PC-3 (cell line): ENCODE data around the gene HMGXB3. TPM values are rescaled to one million over a fixed set of nuclear protein-coding genes. Genes with fewer than 3 reads are reported as not detected.

ENCODE experiments used
- ATAC-seq: fragments of 200-7000 bp; cut with Tn5 transposase; 2 replicates; pipeline ENCODE4 v1.9.1; 2020; ENCODE audit warnings: mild to moderate bottlenecking, moderate library complexity
- BruUV-seq: library from RNA; stranded (reverse); fragments of 400-500 nt; replicated peaks from 2 replicates; lab custom pipeline; 2021; lab: Mats Ljungman, UMichigan
- CTCF ChIA-PET: fragments of 300-600 bp; sonication (Branson Sonifier 250); formaldehyde crosslinking; loops from one replicate; lab custom pipeline; 2022; ENCODE audit warnings: antibody characterized with exemption; lab: Charles Lee
- POLR2A ChIA-PET: fragments of 300-600 bp; sonication (Branson Sonifier 250); formaldehyde crosslinking; loops from one replicate; lab custom pipeline; 2022; ENCODE audit warnings: antibody characterized with exemption; ENCODE audit not compliant: unreplicated experiment; lab: Charles Lee
- DNase-seq: peaks from one replicate; pipeline ENCODE4 v3.0.0-alpha.2; 2015
- H2AFZ ChIP-seq: fragments of 300-600 bp; sonication (generic); 2 replicates; pipeline ENCODE4 v1.6.0; 2016; ENCODE audit warnings: antibody characterized with exemption, low read length
- H3F3A ChIP-seq: fragments of 300-600 bp; sonication (generic); one replicate; pipeline ENCODE4 v1.6.0; 2017; ENCODE audit warnings: antibody characterized with exemption, low read length, control low read depth, mild to moderate bottlenecking; ENCODE audit not compliant: unreplicated experiment
- H3K27ac ChIP-seq: fragments of 300-600 bp; sonication (generic); 2 replicates; pipeline ENCODE4 v1.5.1; 2016; ENCODE audit warnings: mild to moderate bottlenecking, low read length
- H3K27me3 ChIP-seq: fragments of 300-600 bp; sonication (generic); 2 replicates; pipeline ENCODE4 v1.6.1; 2016; ENCODE audit warnings: low read length, mixed read lengths
- H3K36me3 ChIP-seq: fragments of 300-600 bp; sonication (generic); 2 replicates; pipeline ENCODE4 v1.6.1; 2016; ENCODE audit warnings: low read depth, mixed run types, low read length, mixed read lengths
- H3K4me1 ChIP-seq: fragments of 300-600 bp; sonication (generic); 2 replicates; pipeline ENCODE4 v1.5.1; 2016; ENCODE audit warnings: low read length; ENCODE audit not compliant: insufficient read depth
- H3K4me2 ChIP-seq: fragments of 300-600 bp; sonication (generic); 2 replicates; pipeline ENCODE4 v1.6.0; 2016; ENCODE audit warnings: low read length
- H3K4me3 ChIP-seq: fragments of 300-600 bp; sonication (generic); 2 replicates; pipeline ENCODE4 v1.5.1; 2016; ENCODE audit warnings: mild to moderate bottlenecking, low read length, mixed read lengths
- H3K79me2 ChIP-seq: fragments of 300-600 bp; sonication (generic); 2 replicates; pipeline ENCODE4 v1.6.1; 2017; ENCODE audit warnings: low read length, mixed read lengths
- H3K9ac ChIP-seq: fragments of 300-600 bp; sonication (generic); 2 replicates; pipeline ENCODE4 v1.6.0; 2016; ENCODE audit warnings: mild to moderate bottlenecking, low read length
- H3K9me2 ChIP-seq: fragments of 300-600 bp; sonication (generic); replicated peaks from 2 replicates; pipeline ENCODE4 v1.6.1; 2016; ENCODE audit warnings: mixed run types, low read length, mixed read lengths
- H3K9me3 ChIP-seq: fragments of 300-600 bp; sonication (generic); 2 replicates; pipeline ENCODE4 v1.6.1; 2016; ENCODE audit warnings: low read length, mixed read lengths
- H4K20me1 ChIP-seq: fragments of 300-600 bp; sonication (generic); 2 replicates; pipeline ENCODE4 v1.6.1; 2016; ENCODE audit warnings: low read length, mixed read lengths
- CTCF ChIP-seq: fragments of 300-600 bp; sonication (generic); conservative IDR thresholded peaks from 2 replicates; pipeline ENCODE4 v1.5.1; 2017; ENCODE audit warnings: antibody characterized with exemption, low read depth, mild to moderate bottlenecking, low read length
- EZH2 ChIP-seq: fragments of 300-600 bp; sonication (generic); IDR thresholded peaks from one replicate; pipeline ENCODE4 v1.6.1; 2017; ENCODE audit warnings: antibody characterized with exemption, mild to moderate bottlenecking, low read length; ENCODE audit not compliant: unreplicated experiment
- EZH2phosphoT487 ChIP-seq: fragments of 300-600 bp; sonication (generic); IDR thresholded peaks from 2 replicates; pipeline ENCODE4 v1.6.1; 2018; ENCODE audit warnings: mild to moderate bottlenecking, antibody characterized with exemption, low read length, borderline replicate concordance
- intact Hi-C: fragments of 100-400 bp; cut with micrococcal nuclease; formaldehyde crosslinking; loops from 2 replicates; pipeline ENCODE4 v1.9.0; 2023
- total RNA-seq: library from RNA; depleted of rRNA; stranded (reverse); fragments of >200 nt; gene quantifications from 2 replicates; pipeline ENCODE4 v1.2.3, GENCODE V29; 2014

HMGXB3 gene
- total RNA-seq, 1 experiment from 2014 or later: 56.6 TPM

- H3K9ac ChIP-seq: peak within 1 kb of the TSS; percentile 68
- peaks cover 6% of the 10 kb centered on the region; the same call in 1 of the 2 replicates for H3K79me2 ChIP-seq
- peak within 1 kb of the TSS; percentile 78 for H3K4me3 ChIP-seq
- H3K27ac ChIP-seq: peak within 1 kb of the TSS; percentile 56
- intact Hi-C loops: loop anchor here (1.0 kb wide), 1 partner anchor 21 kb away; no protein-coding TSS in a partner anchor
- ChIA-PET CTCF (interaction anchor here (0.6 to 4.6 kb wide), 9 partner anchors 15 to 127 kb away, joined by 3 to 36 read pairs (median 7); no protein-coding TSS in a partner anchor), POLR2A (interaction anchor here (0.5 to 1.1 kb wide), 4 partner anchors 33 to 109 kb away, joined by 3 to 7 read pairs (median 4); no protein-coding TSS in a partner anchor)
- TF ChIP-seq CTCF (no peak), EZH2 (no peak), EZH2phosphoT487 (no peak)
- no peaks in the 10 kb centered on the region for H3K36me3 ChIP-seq
- DNase-seq (peak; percentile 99), ATAC-seq (peak; percentile 95)
- H3K9me2 ChIP-seq: no peaks in the 10 kb centered on the region
- H3K9me3 ChIP-seq: no peaks in the 10 kb centered on the region
- no peaks in the 10 kb centered on the region for H3K27me3 ChIP-seq
- no TSS peak for BruUV-seq
- H3F3A ChIP-seq: no peaks in the 10 kb centered on the region
- H4K20me1 ChIP-seq: no peaks in the 10 kb centered on the region
- peak within 1 kb of the TSS; percentile 81 for H2AFZ ChIP-seq
- peak within 1 kb of the TSS; percentile 92 for H3K4me2 ChIP-seq
- H3K4me1 ChIP-seq: peaks cover 31% of the 10 kb centered on the region
Observed at GRCh38 chr5:149960272-149961185, 40.0 kb upstream of the HMGXB3 start, which contains the start of gene SLC26A2. SLC26A2 (plus strand) TSS chr5:149960758; CDS start chr5:149977653, 16,895 bp downstream.

GRCh38 chr5:149961186-149961685 lies 39.3 kb upstream of the HMGXB3 start:
- Histone ChIP-seq H3K4me1 (peaks cover 30% of the 10 kb centered on the region), H3K9me2 (no peaks in the 10 kb centered on the region), H4K20me1 (no peaks in the 10 kb centered on the region), H3F3A (no peaks in the 10 kb centered on the region), H3K9me3 (no peaks in the 10 kb centered on the region), H3K4me3 (peak overlapping the region; percentile 78), H2AFZ (peak overlapping the region; percentile 81), H3K27me3 (no peaks in the 10 kb centered on the region), H3K79me2 (peaks cover 6% of the 10 kb centered on the region; the same call in 1 of the 2 replicates), H3K36me3 (no peaks in the 10 kb centered on the region), H3K27ac (no peak overlapping the region), H3K4me2 (peak overlapping the region; percentile 92), H3K9ac (peak overlapping the region; percentile 68)
- DNase-seq: peak; percentile 20
- intact Hi-C loops: no loop called here
- CTCF ChIA-PET: interaction anchor here (0.6 to 4.6 kb wide), 7 partner anchors 28 to 127 kb away, joined by 4 to 36 read pairs (median 10); no protein-coding TSS in a partner anchor
- TSS peak; percentile 68 for BruUV-seq
- POLR2A ChIA-PET: no interaction called here
- TF ChIP-seq EZH2phosphoT487: no peak
- TF ChIP-seq EZH2: no peak
- ATAC-seq: peak; percentile 3; the same call in 1 of the 2 replicates

- CTCF ChIA-PET: interaction anchor here (0.6 to 4.6 kb wide), 11 partner anchors 23 to 340 kb away, joined by 3 to 36 read pairs (median 10); no protein-coding TSS in a partner anchor
- Histone ChIP-seq H3F3A (no peaks in the 10 kb centered on the region), H2AFZ (no peak overlapping the region), H3K9me3 (no peaks in the 10 kb centered on the region), H3K9me2 (no peaks in the 10 kb centered on the region), H3K9ac (no peak overlapping the region), H3K4me1 (peaks cover 23% of the 10 kb centered on the region), H3K4me2 (peak overlapping the region; percentile 92), H3K79me2 (peaks cover 6% of the 10 kb centered on the region; the same call in 1 of the 2 replicates), H3K27ac (no peak overlapping the region), H4K20me1 (no peaks in the 10 kb centered on the region), H3K27me3 (no peaks in the 10 kb centered on the region), H3K36me3 (no peaks in the 10 kb centered on the region), H3K4me3 (no peak overlapping the region)
- BruUV-seq: no TSS peak
- POLR2A ChIA-PET: interaction anchor here (0.6 kb wide), 1 partner anchor 128 kb away, joined by 3 read pairs; no protein-coding TSS in a partner anchor
- intact Hi-C loops: loop anchor here (1.0 kb wide), 3 partner anchors 28 to 125 kb away; no protein-coding TSS in a partner anchor
- TF ChIP-seq CTCF (peak; percentile 96), EZH2 (no peak)
- DNase-seq (peak; percentile 84), ATAC-seq (peak; percentile 28)
Observed at GRCh38 chr5:149961957-149962409, 38.6 kb upstream of the HMGXB3 start.
